Stimulated activated CD4-positive, alpha-beta T cell treated with anti-CD3 and anti-CD28 coated beads, Interleukin-2, amount 100 ng/mL, for 48 hours (primary cell): Measurements from ENCODE around the gene KRT80.

Experiments used
- DNase-seq, 2 donors: peaks; one replicate each; pipeline ENCODE4 v3.0.0-alpha.2; 2020

The KRT80 gene

DNA sequence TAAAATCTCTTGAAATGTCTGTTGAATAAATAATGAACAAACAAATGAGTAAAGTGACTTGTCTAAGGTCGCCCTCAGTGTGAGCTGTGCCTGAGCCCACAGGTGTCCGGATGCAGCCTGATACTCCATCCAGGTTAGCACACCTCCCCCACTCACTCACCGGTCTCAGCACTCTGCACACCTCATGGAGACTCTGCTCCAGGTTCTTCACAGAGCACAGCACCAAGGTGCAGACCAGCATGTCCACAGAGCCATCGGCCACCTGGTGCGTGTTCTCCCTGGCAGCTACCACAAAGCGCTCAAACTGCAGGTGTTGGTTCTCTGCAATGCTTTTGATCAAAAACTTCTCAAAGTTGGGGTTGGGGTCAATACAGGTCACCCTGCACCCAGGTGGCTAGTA is 37.1 kb upstream of the KRT80 start:
- DNase-seq, result no peak

DNA sequence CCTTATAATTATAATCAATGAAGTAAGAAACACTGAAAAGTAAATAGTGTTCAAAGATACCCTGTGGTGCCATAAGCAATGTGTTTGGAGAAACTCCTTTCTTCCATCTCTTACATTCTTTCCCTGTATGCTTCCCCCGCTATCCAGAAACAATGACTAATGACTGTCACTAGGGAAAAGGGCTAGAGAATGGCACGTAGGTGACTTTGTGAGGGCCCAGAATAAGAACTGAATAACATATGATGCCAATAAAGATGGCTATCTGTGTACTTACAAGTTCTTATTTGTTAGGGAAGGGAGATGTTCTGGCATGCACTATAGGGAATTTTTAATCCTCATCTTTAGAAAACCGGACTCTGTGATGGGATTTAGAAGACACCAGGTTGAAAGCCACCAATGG is 36.6 kb upstream of the KRT80 start:
- no peak for DNase-seq

DNA sequence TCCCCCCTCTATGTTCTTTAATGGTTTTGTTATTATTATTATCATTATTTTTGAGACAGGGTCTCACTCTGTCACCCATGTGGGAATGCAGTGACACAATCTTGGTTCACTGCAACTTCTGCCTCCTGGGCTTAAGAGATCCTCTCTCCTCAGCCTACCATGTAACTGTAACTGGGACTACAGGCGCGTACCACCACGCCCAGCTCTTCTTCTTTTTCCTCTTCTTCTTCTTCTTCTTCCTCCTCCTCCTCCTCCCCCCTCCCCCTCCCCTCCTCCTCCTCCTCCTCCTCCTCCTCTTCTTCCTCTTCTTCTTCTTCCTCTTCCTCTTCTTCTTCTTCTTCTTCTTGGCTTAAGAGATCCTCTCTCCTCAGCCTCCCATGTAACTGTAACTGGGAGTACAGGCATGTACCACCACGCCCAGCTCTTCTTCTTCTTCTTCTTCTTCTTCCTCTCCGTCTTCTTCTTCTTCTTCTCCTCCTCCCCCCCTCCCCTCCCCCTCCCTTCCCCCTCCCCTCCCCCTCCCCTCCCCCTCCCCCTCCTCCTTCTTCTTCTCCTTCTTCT is 35.9 kb upstream of the KRT80 start:
- DNase-seq, result no peak

DNA sequence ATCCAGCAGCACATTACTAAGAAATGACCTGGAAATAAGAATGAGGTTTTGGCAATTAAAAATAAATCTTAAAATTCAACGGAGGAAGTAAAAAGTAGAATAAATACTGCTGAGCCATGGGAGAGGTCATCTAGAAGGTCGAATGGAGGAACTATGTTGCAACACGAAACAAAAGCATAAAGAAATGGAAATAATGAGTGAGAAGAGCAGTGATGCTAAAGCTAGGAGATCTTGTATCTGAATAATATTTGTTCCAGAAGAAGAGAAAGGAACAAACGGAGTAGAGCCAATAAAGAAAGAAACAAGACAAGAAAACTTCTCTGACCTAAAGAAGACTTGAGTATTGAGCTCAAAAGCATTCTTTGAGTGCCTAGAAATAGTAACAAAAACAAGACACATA is 34.6 kb upstream of the KRT80 start:
- DNase-seq, result no peak

DNA sequence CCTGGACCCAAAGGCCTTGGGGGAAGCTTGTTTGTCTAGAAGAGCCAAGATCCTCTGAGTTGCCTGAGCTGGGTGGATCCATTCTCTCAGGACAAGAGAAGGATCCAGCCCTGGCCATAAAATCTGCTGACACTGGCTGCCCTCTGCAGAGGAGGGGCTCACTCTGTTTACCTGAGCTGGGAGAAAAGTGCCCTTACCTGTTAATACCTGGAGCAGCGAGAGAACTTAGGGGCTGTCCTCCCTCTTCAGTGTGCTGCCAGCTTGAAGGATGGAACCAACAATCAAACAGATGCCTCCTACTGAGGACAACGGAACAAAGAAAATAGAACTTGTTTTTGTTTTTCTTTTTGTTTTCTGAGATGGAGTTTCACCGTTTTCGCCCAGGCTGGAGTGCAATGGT is 33.9 kb upstream of the KRT80 start:
- DNase-seq, result no peak

DNA sequence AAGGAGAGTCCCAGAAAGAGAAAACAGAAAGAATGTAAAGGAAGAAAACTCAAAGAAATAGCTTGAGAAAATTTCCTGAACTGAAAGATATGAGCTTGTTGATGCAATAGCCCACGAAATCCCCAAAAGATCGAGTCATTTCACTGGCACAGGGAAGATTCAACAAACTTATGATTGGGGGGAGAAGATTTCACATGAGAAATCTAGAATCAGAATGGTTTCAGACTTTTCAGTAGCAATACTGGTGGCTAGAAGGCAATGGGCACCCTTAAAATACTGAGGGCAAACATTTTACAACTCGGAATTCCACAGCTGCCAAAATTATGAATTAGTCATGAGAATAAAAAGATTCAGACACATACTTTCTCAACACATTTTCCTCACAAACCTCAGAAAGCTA is 32.3 kb upstream of the KRT80 start:
- no peak for DNase-seq

DNA sequence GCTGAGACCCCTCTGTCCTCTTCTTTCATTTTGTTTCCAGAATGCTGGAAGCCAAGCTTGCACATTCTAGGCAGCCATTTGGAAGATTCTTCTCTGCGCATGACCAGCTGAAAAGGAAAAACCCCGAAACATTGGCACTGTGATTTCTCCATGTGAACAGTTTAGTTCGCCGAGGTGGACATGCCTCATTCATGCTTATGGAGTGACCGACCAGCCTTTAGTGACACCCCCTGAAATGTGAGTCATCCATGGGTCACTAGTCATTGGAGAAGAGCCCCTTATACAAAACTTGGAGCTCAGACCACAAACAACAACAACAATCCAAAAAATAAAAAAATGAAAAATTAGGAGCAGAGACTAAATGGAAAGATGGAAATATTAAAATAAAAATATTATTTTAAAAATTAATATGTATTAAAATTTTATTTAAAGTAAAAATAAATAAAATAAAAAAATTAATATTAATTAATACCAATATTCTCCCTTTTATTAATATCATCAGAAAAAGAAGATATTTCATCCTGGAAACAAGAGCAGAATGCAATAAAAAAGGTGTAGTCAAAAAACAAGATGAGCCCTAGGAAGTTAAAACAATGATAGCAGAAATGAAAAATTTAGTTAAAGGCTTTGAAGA is 31.7 kb upstream of the KRT80 start:
- no peak for DNase-seq

DNA sequence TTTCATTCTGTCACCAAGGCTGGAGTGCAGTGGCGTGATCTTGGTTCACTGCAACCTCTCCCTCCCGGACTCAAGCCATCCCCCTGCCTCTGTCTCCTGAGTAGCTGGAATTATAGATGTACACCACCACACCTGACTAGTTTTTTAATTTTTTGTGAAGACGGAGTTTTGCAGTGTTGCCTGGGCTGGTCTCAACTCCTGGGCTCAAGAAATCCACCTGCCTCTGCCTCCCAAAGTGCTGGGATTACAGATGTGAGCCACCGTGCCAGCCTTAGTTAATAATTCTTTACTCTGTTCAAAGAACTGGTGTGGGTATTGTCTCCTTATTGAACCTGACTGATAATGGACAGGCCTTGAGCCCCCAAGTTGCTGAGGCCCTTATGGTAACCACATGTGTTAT is 30.9 kb upstream of the KRT80 start:
- no peak for DNase-seq

DNA sequence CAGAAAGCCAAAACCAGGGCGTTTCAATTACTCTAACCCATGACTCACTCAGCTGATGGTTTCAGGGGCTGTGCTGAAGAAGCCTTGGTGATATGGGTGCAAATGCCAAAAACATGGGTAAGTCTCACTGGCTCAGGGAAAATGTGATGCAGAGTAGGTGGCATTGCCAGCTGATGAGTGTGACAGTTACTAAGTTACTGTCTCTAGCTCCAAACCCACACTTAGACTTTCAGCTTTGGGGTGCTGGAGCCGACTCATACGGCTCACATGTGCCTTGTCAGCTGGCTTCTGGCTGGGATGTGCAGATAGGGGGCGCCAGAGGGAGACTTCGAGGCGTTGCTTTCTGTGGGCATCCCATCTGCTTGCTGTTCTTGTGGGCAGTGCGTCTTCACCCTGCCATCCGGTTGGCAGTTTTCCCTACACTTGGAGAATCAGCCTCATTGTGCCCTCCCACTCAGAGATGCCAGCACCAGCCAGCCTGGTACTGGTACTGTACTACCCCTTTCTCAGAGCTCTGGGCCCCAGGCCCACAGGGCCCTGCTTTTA is 30.2 kb upstream of the KRT80 start:
- DNase-seq, result peak; percentile 78 to 82

DNA sequence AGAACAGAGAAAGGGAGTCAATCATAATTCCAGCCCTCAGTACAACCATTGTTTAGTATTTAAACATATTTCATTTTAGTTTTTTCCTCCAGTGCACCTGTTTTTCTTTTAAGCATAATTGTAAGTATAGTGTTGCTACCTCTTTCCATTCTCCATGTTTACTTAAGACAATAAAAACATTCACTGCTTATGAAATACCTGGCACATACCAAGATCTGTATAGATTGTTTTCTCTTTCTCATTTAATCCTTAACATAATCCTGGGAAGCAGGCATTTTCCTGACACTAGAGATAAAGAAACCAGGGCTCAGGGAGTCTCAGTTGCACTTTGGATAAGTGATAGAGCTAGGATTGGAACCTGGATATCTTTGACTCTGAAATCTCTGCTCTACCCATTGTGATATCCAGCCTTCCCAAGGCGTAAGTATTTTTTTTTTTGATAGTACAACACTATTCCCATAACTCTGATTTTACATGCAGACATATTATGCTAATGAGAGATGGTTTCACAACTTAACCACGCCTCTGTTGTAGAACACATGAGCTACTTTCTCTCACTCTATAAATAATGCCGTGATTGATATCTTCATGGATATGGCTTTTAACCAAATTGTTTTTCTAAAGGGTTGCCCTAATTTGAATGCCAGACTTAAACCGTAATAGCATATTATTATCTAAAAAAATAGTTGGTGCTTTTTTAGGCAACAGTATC is 29.4 kb upstream of the KRT80 start:
- DNase-seq, result no peak

DNA sequence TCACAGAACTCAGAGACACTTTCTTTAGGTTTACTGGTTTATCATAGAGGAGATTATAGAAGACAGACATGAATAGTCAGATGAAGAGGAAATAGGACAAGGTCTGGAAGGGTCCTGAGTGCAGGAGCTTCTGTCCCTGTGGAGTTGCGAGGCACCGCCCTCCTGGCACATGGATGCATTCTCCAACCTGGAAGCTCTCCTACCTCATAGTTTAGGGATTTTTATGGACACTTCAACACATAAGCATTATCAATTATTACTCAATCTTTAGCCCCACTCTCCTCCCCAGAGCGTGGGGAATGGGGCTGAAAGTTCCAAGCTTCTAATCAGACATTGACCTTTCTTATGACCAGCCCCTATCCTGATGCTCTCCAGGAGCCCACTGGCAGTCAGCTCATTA is 28.7 kb upstream of the KRT80 start:
- no peak for DNase-seq

DNA sequence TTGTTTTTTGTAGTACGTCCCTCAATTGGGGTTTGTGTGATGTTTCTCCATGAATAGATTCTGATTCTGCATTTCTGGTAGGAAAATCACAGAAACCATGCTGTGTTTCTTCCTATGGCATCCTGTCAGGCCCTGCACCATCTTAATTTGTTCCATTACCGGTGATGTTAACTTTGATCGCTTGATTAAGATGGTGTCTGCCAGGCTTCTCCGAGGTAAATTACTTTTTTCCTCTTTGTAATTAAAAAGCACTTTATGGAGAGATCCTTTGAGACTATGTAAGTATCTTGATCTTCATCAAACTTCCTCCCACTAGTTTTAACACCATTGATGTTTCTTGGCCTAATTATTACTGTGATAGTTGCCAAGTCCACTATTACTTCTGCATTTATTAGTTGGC is 26.2 kb upstream of the KRT80 start:
- no peak for DNase-seq

DNA sequence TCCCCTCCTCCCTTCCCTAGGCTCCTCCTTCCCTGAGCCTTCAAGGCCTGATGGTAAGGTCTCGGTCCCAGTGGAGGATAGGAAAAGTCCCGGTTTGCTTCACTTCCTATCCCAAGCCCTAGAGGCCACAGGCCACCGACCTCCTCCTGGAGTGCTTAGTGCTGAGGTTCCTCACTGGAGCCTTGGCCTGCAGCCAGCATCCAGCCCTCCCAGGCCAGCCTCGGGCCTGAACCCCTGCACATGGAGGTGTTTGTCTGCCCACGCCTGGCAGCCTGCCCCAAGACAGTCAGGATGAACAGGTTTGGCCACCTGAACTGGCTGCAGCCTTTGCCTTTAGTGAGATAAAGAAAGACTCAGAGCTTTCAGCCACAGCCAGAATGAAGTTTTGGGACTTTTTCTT is 25.4 kb upstream of the KRT80 start:
- no peak for DNase-seq

DNA sequence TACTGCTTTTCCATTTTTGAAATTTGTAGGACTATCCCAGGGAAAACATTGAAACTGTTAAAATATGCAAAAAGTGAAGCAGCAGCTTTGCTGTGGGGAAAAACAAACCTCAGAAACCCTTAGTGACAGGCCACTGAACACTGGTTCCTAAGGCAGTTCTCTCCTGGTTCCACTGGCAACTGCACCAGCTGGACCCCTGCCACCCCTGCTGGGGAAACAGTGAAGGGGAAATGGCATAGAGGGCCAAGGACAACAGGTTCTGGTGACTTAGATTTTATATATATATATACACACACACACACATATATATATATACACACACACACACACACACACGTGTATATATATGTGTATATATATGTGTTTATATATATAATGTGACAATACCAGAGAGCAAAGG is 25.0 kb upstream of the KRT80 start:
- no peak for DNase-seq

DNA sequence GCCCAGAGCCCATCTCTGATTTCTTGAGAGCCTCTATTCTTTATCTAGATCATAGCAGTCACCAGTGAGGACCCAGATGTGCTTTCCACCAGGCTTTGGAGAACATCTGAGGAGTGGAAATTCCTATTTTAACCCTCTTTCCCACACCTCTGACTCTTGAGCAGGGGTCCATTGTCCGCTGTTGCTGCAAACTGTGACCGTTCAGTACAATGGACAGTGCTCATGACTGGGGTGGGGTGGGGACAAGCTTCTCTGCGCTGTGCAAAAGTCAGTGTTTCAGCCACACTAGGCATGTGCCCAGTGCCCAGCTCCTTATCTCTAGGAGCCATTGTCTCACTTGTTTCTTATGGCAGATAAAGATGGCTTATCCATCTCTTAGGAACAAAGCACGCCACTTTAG is 24.3 kb upstream of the KRT80 start:
- no peak for DNase-seq

DNA sequence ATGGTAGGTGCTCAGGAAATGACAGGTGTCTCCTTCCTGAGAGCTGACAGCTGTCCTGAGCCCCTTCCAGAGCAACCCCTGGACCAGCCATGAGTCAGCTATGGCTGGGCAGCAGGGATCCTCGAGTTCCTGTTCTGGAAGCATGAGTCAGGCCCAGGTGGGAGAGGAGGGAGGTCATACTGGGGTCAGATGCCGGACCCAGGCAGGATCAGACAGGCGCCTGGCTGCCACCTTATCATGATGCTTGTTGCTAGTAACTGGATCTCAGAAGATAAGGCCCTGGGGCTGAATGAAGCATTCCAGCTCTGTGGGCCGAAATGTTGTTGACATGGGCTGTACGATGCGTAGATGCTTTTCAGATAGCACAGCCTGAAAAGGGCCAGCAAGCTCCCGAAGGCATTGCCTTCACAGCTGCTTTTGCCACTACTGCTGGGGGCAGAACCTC is 23.8 kb upstream of the KRT80 start:
- DNase-seq, result no peak

DNA sequence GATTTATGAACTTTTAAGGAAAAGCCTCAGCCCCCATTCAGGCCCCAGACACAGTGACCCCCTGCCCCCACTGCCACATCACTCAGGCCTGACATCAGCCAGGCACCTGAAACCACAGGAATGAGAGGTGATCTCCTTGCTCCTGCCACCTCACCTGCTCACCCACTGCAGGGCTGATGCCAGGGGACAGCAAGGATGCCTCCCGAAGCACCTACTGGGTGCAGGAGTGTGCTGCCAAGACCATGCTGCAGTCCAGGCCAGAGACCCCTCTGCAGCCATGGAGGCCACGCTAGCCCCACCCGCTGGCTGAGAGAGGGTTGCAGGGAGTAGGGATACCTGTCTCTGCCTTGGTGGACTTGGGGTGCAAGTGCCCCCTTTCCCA is 22.6 kb upstream of the KRT80 start:
- no peak for DNase-seq

DNA sequence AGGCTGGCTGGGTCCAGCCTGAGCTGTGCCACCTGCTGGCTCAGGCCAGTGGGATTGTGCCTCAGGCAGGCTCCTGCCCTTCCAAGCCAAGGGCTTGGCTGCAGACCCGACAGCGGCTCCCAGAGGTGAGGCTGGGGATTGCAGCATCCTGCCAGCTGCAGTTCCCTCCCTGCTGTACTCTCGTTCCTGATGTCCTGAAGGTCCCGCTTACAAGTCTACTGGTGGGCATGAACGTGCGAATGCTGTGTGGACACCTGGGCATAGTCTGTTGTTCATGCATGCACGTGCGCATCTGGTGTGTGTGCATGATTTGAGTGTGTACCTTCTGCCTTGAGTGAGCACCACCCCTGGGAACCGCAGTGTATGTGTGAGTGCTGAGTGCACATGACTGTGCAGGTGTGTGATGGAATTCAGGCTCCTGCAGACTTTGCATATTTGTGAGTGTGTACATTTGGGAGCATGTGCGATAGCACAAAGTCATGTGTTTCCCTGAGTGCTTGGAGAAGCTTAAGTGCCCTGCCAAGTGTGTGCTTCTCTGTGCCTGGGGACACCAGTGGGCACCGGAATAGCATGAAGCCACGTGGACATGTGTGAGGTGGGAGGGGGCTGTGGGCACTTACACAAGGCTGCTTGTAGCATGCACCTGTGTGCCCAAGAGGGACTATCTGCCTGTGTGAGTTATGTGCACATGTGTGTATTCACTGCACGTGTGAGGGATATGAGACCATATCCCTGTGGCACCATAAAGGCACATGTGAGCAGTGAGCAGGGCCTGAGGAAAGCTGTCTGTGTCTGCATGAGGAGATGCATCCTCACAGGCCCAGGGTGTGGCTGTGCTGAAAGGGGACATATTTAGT is 22.0 kb upstream of the KRT80 start:
- DNase-seq, result peak; percentile 64 to 70

DNA sequence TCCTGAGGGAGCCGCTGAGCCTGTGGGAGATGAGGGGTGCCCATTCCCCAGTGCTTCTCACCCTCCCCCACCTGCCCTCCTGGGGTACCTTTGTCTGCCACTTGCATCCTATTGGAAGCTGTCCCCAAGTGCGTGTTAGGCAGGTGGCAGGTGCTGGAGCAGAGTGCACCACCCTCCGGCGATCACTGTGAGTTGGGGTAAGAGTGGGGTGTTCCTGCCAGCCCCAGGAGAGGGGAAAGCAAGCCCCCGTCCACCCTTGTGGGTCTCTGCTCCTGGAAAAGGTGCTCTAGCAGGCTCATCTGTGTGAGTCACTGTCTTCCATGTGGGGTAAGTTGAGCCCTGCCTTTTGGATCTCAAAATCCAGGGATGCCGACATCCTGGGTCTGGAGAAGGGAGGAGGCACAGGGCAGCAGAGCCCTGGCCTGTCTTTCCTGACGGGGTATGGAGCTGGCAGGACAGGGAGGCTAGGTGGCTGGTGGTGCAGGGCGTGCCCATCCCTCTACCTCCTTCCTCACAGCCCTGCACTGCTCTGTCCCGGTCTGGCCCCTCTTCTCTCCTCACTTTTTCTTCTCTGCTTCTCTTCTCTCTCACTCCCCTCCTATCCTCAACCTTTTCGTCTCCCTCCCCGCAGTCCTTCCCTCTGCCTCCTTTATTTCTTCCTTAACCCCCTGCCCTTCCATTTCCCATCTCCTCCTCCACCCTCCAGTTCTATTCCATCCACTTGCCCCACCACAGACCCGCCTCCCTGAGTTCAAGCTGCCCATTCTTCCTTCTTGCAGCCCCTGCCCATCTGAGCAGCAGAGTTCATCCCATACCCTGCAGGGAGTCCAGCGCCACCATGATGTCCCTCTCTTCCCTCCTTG is 21.1 kb upstream of the KRT80 start:
- no peak for DNase-seq

DNA sequence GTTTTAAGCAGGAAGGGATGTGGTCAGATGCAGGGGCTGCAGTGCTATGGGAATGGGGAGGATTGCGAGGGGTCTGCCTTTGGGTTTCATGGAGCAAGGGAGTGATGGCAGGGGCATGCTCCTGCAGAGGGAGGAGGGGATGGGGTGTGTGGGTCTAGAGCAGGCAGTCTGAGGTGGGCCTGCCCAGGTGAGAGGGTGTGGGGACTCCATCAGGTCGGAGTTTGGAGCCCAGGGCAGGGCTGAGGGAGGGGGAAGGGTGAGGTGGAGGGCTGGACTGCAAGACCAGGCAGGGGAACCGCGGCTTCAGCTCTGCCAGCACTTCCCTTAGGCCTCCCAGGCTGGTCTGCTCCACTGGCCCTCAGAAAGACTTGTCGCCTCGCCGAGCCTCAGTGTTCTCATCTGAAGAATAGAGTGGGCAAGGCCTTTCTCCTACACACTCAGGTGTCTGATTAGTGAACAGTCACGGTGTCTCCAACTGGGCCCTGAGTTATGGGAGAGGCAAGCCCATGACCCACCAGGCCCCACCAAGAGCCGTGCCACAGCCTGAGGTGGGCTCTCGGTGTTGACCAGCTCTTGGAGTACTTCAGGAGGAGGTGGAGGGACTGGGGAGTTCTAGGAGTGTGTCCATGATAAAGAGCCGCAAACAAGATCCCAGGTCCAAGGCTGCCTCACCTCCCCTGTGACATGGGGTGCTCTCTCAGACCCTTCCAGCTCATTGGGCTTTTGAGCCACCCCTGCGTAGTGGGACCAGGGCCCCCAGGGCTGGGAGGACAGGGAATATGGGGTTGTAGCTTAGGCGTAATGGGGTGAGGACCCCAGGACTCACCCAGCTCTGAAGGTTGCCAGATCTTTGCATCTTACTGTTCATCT is 20.1 kb upstream of the KRT80 start:
- DNase-seq, result no peak

DNA sequence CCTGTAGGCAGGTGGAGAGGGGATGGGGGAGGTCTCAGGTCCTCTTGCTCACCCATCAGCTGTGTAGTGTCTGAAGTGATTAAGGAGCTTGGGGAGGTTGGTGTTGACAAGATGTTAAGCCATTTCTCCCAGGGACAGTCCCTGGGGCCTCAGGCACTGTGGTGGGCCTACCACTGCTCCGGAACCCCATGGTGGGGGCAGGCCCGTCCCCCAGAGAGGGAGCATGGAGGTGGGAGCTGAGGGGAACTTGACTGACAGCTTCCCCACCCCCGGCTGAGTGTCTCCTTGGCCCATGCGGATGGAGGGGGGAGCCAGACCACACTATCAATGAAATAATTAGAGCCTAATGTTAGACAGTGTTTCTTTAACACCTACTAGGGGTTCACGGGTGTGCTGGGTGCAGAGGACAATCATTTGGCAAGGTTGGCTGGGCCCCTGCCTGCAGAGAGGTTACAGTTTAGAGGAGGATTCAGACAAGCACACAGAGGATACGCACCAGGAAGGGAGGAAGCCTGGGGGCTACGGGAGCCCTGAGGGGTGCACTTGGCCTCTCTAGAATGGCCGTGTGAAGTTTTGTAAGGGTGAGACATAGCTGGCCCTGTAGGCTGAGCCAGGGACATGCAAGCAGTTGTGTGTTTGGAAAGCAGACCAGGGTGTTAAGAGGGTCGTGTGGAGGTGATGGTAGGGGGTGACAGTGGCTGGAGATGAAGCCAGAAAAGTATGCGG is 19.3 kb upstream of the KRT80 start:
- DNase-seq, result no peak
